Uterus (tissue), 4 donors: Measurements from ENCODE around the gene TTLL10. TPM values are rescaled to one million over a fixed set of nuclear protein-coding genes. Genes with fewer than 3 reads are reported as not detected.

ENCODE experiments used
- DNase-seq, 2 donors: peaks; one replicate each; pipeline ENCODE4 v3.0.0-alpha.2; 2019 to 2020
- H3K27ac ChIP-seq, 2 donors: fragments of 200-600 bp; sonication (generic); 1 replicate in 1 of 2; 2 replicates in 1 of 2; pipeline ENCODE4 v1.5.1; 2016 to 2018
- H3K27me3 ChIP-seq, 2 donors: fragments of 200-600 bp; sonication (generic); one replicate each; pipeline ENCODE4 v1.5.1; 2018 to 2019; ENCODE audit warnings: control low read depth in 1 of 2
- H3K36me3 ChIP-seq, 2 donors: fragments of 200-600 bp; sonication (generic); one replicate each; pipeline ENCODE4 v1.5.1; 2019; ENCODE audit warnings: control low read depth in 1 of 2
- H3K4me1 ChIP-seq, 2 donors: fragments of 200-600 bp; sonication (generic); one replicate each; pipeline ENCODE4 v1.5.1; 2018 to 2019; ENCODE audit warnings: control low read depth in 1 of 2
- H3K4me3 ChIP-seq, 2 donors: fragments of 200-600 bp; sonication (generic); 1 replicate in 1 of 2; 2 replicates in 1 of 2; pipeline ENCODE4 v1.5.1; 2018 to 2019; ENCODE audit warnings: mild to moderate bottlenecking in 1 of 2
- H3K9me3 ChIP-seq, 2 donors: fragments of 200-600 bp; sonication (generic); one replicate each; pipeline ENCODE4 v1.5.1; 2019; ENCODE audit warnings: control low read depth in 1 of 2
- CTCF ChIP-seq, 4 experiments: fragments of 200-600 bp in 2 of 4; fragments of 450-650 bp in 2 of 4; sonication (generic) in 2 of 4; IDR thresholded peaks; one replicate each; pipeline ENCODE4 v1.5.1; 2016 to 2019; ENCODE audit warnings: antibody characterized with exemption in 4 of 4, mild to moderate bottlenecking in 2 of 4, moderate library complexity in 1 of 4
- POLR2A ChIP-seq, 2 donors: fragments of 450-650 bp; IDR thresholded peaks; one replicate each; pipeline ENCODE4 v1.6.1; 2016; ENCODE audit warnings: antibody characterized with exemption in 2 of 2, mild to moderate bottlenecking in 1 of 2, moderate library complexity in 1 of 2
- intact Hi-C: fragments of 100-400 bp; cut with DNase I; formaldehyde crosslinking; loops from one replicate; pipeline ENCODE4 v1.15.1; 2023; ENCODE audit warnings: low total_unique reads
- total RNA-seq, 4 donors: library from RNA; depleted of rRNA in 3 of 4; stranded (reverse); fragments of >200 nt in 3 of 4; gene quantifications; one replicate each; pipeline versions ENCODE4 v1.1.0 to v1.2.4, GENCODE V29; 2014 to 2023
- donor health status: DM: yes; HTN: yes; CAD: no.

The TTLL10 gene
- total RNA-seq, 4 donors from 2014 or later, result 0.35 to 0.51 TPM; not detected in 2

- H3K36me3 ChIP-seq, result no peaks in the 10 kb centered on the region
- intact Hi-C loops, result no loop called here
- no peak overlapping the region for H3K27ac ChIP-seq
- no peaks in the 10 kb centered on the region for H3K9me3 ChIP-seq
- H3K4me3 ChIP-seq, result no peak overlapping the region
- peaks cover 0 to 16% of the 10 kb centered on the region in 2 donors for H3K4me1 ChIP-seq
- H3K27me3 ChIP-seq, result no peaks in the 10 kb centered on the region
- no peak for TF ChIP-seq POLR2A (IDR thresholded peaks at IDR 0.05)
- DNase-seq, result no peak
Measured at GRCh38 chr1:1227386-1227785, 53.7 kb downstream of the TTLL10 start.

- Histone ChIP-seq H3K4me3 (no peak overlapping the region), H3K36me3 (no peaks in the 10 kb centered on the region), H3K9me3 (no peaks in the 10 kb centered on the region), H3K27me3 (no peaks in the 10 kb centered on the region), H3K4me1 (peaks cover 0 to 24% of the 10 kb centered on the region in 2 donors), H3K27ac (no peak overlapping the region)
- DNase-seq, result no peak
- intact Hi-C loops, result no loop called here
- TF ChIP-seq CTCF (IDR thresholded peaks at IDR 0.05), result no peak
- no peak for TF ChIP-seq POLR2A (IDR thresholded peaks at IDR 0.05)
Measured at GRCh38 chr1:1228187-1228586, 54.5 kb downstream of the TTLL10 start.

GRCh38 chr1:1228596-1229321, 55.1 kb downstream of the TTLL10 start:
- H3K27me3 ChIP-seq, result no peaks in the 10 kb centered on the region
- H3K4me1 ChIP-seq, result peaks cover 0 to 27% of the 10 kb centered on the region in 2 donors
- no peaks in the 10 kb centered on the region for H3K36me3 ChIP-seq
- intact Hi-C loops, result no loop called here
- no peak for DNase-seq
- H3K9me3 ChIP-seq, result no peaks in the 10 kb centered on the region
- TF ChIP-seq POLR2A (IDR thresholded peaks at IDR 0.05), result no peak
- no peak for TF ChIP-seq CTCF (IDR thresholded peaks at IDR 0.05)
- H3K4me3 ChIP-seq, result no peak overlapping the region
- H3K27ac ChIP-seq, result no peak overlapping the region

GRCh38 chr1:1229770-1230169, 56.1 kb downstream of the TTLL10 start:
- H3K9me3 ChIP-seq, result no peaks in the 10 kb centered on the region
- H3K36me3 ChIP-seq, result no peaks in the 10 kb centered on the region
- intact Hi-C loops, result loop anchor here (10.0 kb wide), 1 partner anchor 255 kb away; no protein-coding TSS in a partner anchor
- no peak overlapping the region for H3K27ac ChIP-seq
- H3K27me3 ChIP-seq, result no peaks in the 10 kb centered on the region
- DNase-seq, result no peak
- H3K4me1 ChIP-seq, result peaks cover 0 to 27% of the 10 kb centered on the region in 2 donors
- H3K4me3 ChIP-seq, result no peak overlapping the region
- TF ChIP-seq POLR2A (IDR thresholded peaks at IDR 0.05) (no peak), CTCF (IDR thresholded peaks at IDR 0.05) (no peak)

GRCh38 chr1:1230656-1231399, 57.1 kb downstream of the TTLL10 start:
- Histone ChIP-seq H3K36me3 (no peaks in the 10 kb centered on the region), H3K9me3 (no peaks in the 10 kb centered on the region), H3K4me1 (peaks cover 0 to 27% of the 10 kb centered on the region in 2 donors), H3K27me3 (no peaks in the 10 kb centered on the region), H3K4me3 (peak overlapping the region; percentile 67 to 98), H3K27ac (peak overlapping the region; percentile 70 to 93)
- TF ChIP-seq CTCF (IDR thresholded peaks at IDR 0.05), result no peak
- no peak for TF ChIP-seq POLR2A (IDR thresholded peaks at IDR 0.05)
- intact Hi-C loops, result loop anchor here (10.0 kb wide), 1 partner anchor 256 kb away; no protein-coding TSS in a partner anchor
- no peak for DNase-seq
